K562 (cell line): ENCODE data around the gene VPS33A. TPM values are rescaled to one million over a fixed set of nuclear protein-coding genes. Genes with fewer than 3 reads are reported as not detected.

Experiments
- CREBBP ChIP-seq: IDR thresholded peaks from one replicate; pipeline ENCODE4 v1.6.1; 2012; ENCODE audit warnings: low read depth, mild to moderate bottlenecking, control low read depth, inconsistent platforms, low read length
- ELF4 ChIP-seq: fragments of 450-650 bp; formaldehyde crosslinking; IDR thresholded peaks from 2 replicates; pipeline ENCODE4 v1.4.0; 2022; ENCODE audit warnings: missing genetic modification characterization
- EWSR1 ChIP-seq: fragments of 450-650 bp; IDR thresholded peaks from 2 replicates; pipeline ENCODE4 v1.6.1; 2018; ENCODE audit warnings: borderline replicate concordance, mild to moderate bottlenecking, low read depth, moderate library complexity; ENCODE audit not compliant: partially characterized antibody
- HNRNPUL1 ChIP-seq: fragments of 200-400 bp; formaldehyde crosslinking; IDR thresholded peaks from 2 replicates; pipeline ENCODE4 v1.6.1; 2017; ENCODE audit warnings: low read length
- KLF6 ChIP-seq: fragments of 250-450 bp; sonication (Bioruptor Pico); IDR thresholded peaks from 2 replicates; pipeline ENCODE4 v1.4.0; 2020; ENCODE audit warnings: mild to moderate bottlenecking, moderate library complexity, borderline replicate concordance
- MEIS2 ChIP-seq: fragments of 450-650 bp; IDR thresholded peaks from 2 replicates; pipeline ENCODE4 v1.6.1; 2014; ENCODE audit warnings: mild to moderate bottlenecking; ENCODE audit not compliant: partially characterized antibody
- NELFE ChIP-seq: IDR thresholded peaks from 2 replicates; pipeline ENCODE4 v1.6.1; 2011; ENCODE audit warnings: mild to moderate bottlenecking; ENCODE audit not compliant: insufficient read depth, insufficient read length
- PYGO2 ChIP-seq: fragments of 450-650 bp; IDR thresholded peaks from 2 replicates; pipeline ENCODE4 v1.6.1; 2016; ENCODE audit warnings: mild to moderate bottlenecking, missing genetic modification characterization, moderate library complexity, missing compliant biosample characterization
- REST ChIP-seq, 2 experiments: fragments of 450-650 bp; formaldehyde crosslinking in 1 of 2; IDR thresholded peaks; 2 replicates each; pipeline versions ENCODE4 v1.4.0 to v1.6.1; 2014 to 2020; ENCODE audit warnings: mild to moderate bottlenecking in 2 of 2, borderline replicate concordance in 1 of 2, low read depth in 1 of 2
- SMAD1 ChIP-seq: fragments of 150-350 bp; IDR thresholded peaks from 2 replicates; pipeline ENCODE4 v1.6.1; 2014; ENCODE audit warnings: low read length, low read depth; ENCODE audit not compliant: partially characterized antibody
- SMC3 ChIP-seq: conservative IDR thresholded peaks from 2 replicates; pipeline ENCODE4 v1.6.1; 2011; ENCODE audit warnings: low read depth, low read length, improper control_type of control experiment; ENCODE audit not compliant: insufficient read depth
- SP1 ChIP-seq: sonication (generic); formaldehyde crosslinking; IDR thresholded peaks from 2 replicates; pipeline ENCODE4 v1.8.1; 2022; ENCODE audit warnings: mild to moderate bottlenecking, missing genetic modification reagents
- STAT5A ChIP-seq: IDR thresholded peaks from 2 replicates; pipeline ENCODE4 v1.6.1; 2012; ENCODE audit warnings: low read length, inconsistent platforms, borderline replicate concordance
- TARDBP ChIP-seq: fragments of 450-650 bp; IDR thresholded peaks from 2 replicates; pipeline ENCODE4 v1.6.1; 2016
- U2AF1 ChIP-seq: fragments of 200-400 bp; formaldehyde crosslinking; optimal IDR thresholded peaks from 2 replicates; pipeline ENCODE3; 2017; ENCODE audit warnings: mild to moderate bottlenecking, low read depth, low read length, moderate library complexity
- YY1 ChIP-seq, 3 experiments: IDR thresholded peaks; 2 replicates each; pipeline ENCODE4 v1.6.1; 2011; ENCODE audit warnings: low read length in 2 of 3, mild to moderate bottlenecking in 2 of 3, moderate library complexity in 2 of 3, borderline replicate concordance in 1 of 3, control low read depth in 1 of 3, low read depth in 1 of 3; ENCODE audit not compliant: insufficient read depth in 3 of 3, insufficient replicate concordance in 2 of 3, control insufficient read depth in 1 of 3, insufficient read length in 1 of 3; ENCODE audit errors: extremely low read depth in 1 of 3
- ZC3H11A ChIP-seq: IDR thresholded peaks from 2 replicates; pipeline ENCODE4 v1.6.1; 2012; ENCODE audit warnings: low read depth, low read length, improper control_type of control experiment
- ZC3H8 ChIP-seq: fragments of 450-650 bp; IDR thresholded peaks from 2 replicates; pipeline ENCODE4 v1.6.1; 2017
- ZNF584 ChIP-seq: fragments of 200-800 bp; sonication (Bioruptor generic); IDR thresholded peaks from 2 replicates; pipeline ENCODE4 v1.6.1; 2016; ENCODE audit warnings: low read depth, mild to moderate bottlenecking, missing genetic modification characterization, missing compliant biosample characterization
- polyA plus RNA-seq, 8 experiments: library from polyadenylated mRNA; depleted of rRNA in 4 of 8; stranded (reverse) in 5 of 8; unstranded in 3 of 8; fragments of >200 nt; fragmentation: Nextera tagmentation in 2 of 8; fragmentation: Illumina TruSeq in 1 of 8; extraction: Ambion mirVana in 2 of 8; extraction: Trizol in 1 of 8; gene quantifications; 2 replicates each; pipeline versions ENCODE4 v1.2.1 to v1.2.3, GENCODE V29; 2011 to 2014; ENCODE audit warnings: inconsistent platforms in 1 of 8, missing spikeins in 1 of 8
- total RNA-seq, 7 experiments: library from RNA; depleted of rRNA in 6 of 7; stranded (reverse); fragments of >200 nt in 6 of 7; fragmentation: Illumina TruSeq in 2 of 7; extraction: Trizol in 2 of 7; gene quantifications; 2 replicates each; pipeline versions ENCODE4 v1.2.1 to v1.2.3, GENCODE V29; 2011 to 2021; ENCODE audit warnings: low replicate concordance in 1 of 7

Gene VPS33A
- total and polyA plus RNA-seq, 9 of the 15 experiments (the other 6 are each of a cell fraction or from before 2014, with no cell fraction given), result 10.6 to 34.3 (median 25.3) TPM

GRCh38 chr12:122225683-122226365 lies 40.5 kb downstream of the VPS33A start, which contains the start of gene DIABLO (continued):
- TF ChIP-seq REST (IDR thresholded peaks at IDR 0.05; ENCODE audit: borderline replicate concordance), result no peak
- TF ChIP-seq REST (CRISPR knock-in tag; IDR thresholded peaks at IDR 0.05; ENCODE audit: low read depth), result peak; percentile 73; the same call in 1 of the 2 replicates
- TF ChIP-seq KLF6 (CRISPR knock-in tag), result no peak
- TF ChIP-seq ZC3H8, result no peak
- peak; percentile 82 to 98 (median 97) for TF ChIP-seq YY1 (IDR thresholded peaks at IDR 0.05; ENCODE audit: borderline replicate concordance in 1 of 3, control insufficient read depth in 1 of 3, extremely low read depth in 1 of 3, insufficient read depth in 3 of 3, insufficient read length in 1 of 3, insufficient replicate concordance in 2 of 3, low read depth in 1 of 3, low read length in 2 of 3)
- TF ChIP-seq STAT5A, result no peak
- peak; percentile 69 for TF ChIP-seq SMAD1
- no peak for TF ChIP-seq SMC3
- no peak for TF ChIP-seq EWSR1
- no peak for TF ChIP-seq ZC3H11A
- peak; percentile 31 for TF ChIP-seq MEIS2
- TF ChIP-seq HNRNPUL1, result no peak
- peak; percentile 96 for TF ChIP-seq SP1 (CRISPR knock-in tag)
- TF ChIP-seq PYGO2 (tag), result no peak
- no peak for TF ChIP-seq ZNF584
- peak; percentile 30 for TF ChIP-seq U2AF1
- TF ChIP-seq ELF4 (CRISPR knock-in tag), result no peak
- no peak for TF ChIP-seq TARDBP
- TF ChIP-seq NELFE, result no peak
- no peak for TF ChIP-seq CREBBP
